Kidney (tissue), 14 donors: ENCODE measurements around the gene ABHD11. TPM values are rescaled to one million over a fixed set of nuclear protein-coding genes. Genes with fewer than 3 reads are reported as not detected.

Experiments
- DNase-seq, 5 donors: peaks; one replicate each; pipeline ENCODE4 v3.0.0-alpha.2; 2013 to 2020
- FAIRE-seq: peaks from 2 replicates; lab custom pipeline; 2012; peaks lifted over from hg19 to GRCh38; lab: Jason Lieb, UNC
- H3K27ac ChIP-seq, 2 donors: one replicate each; pipeline ENCODE4 v1.7.0; 2013; ENCODE audit warnings: low read depth in 2 of 2, low read length in 2 of 2, inconsistent platforms in 1 of 2
- H3K27me3 ChIP-seq: one replicate; pipeline ENCODE4 v1.7.1; 2013; ENCODE audit warnings: low read length, inconsistent platforms; ENCODE audit not compliant: control insufficient read depth, insufficient read depth
- H3K36me3 ChIP-seq, 3 donors: one replicate each; pipeline versions ENCODE4 v1.7.0 to v1.7.1; 2013; ENCODE audit warnings: low read length in 3 of 3, control low read depth in 1 of 3, inconsistent platforms in 1 of 3; ENCODE audit not compliant: insufficient read depth in 3 of 3, control insufficient read depth in 2 of 3
- H3K4me1 ChIP-seq, 3 donors: one replicate each; pipeline versions ENCODE4 v1.7.0 to v1.7.1; 2013; ENCODE audit warnings: low read length in 3 of 3, inconsistent platforms in 1 of 3, low read depth in 1 of 3; ENCODE audit not compliant: control insufficient read depth in 2 of 3, insufficient read depth in 2 of 3
- H3K4me3 ChIP-seq, 3 donors: one replicate each; pipeline versions ENCODE4 v1.7.0 to v1.8.1; 2013; ENCODE audit warnings: low read length in 3 of 3, control low read depth in 1 of 3, inconsistent platforms in 1 of 3
- H3K9ac ChIP-seq, 3 donors: one replicate each; pipeline versions ENCODE4 v1.7.0 to v1.7.1; 2013; ENCODE audit warnings: low read length in 3 of 3, control low read depth in 1 of 3, inconsistent platforms in 1 of 3
- H3K9me3 ChIP-seq, 3 donors: one replicate each; pipeline versions ENCODE4 v1.7.0 to v1.7.1; 2013; ENCODE audit warnings: low read length in 3 of 3, control low read depth in 1 of 3, inconsistent platforms in 1 of 3; ENCODE audit not compliant: control insufficient read depth in 2 of 3, insufficient read depth in 1 of 3
- CTCF ChIP-seq: IDR thresholded peaks from 3 replicates; pipeline ENCODE4 v1.5.1; 2012; ENCODE audit warnings: mild to moderate bottlenecking, moderate library complexity, borderline replicate concordance; ENCODE audit not compliant: insufficient read depth; ENCODE audit errors: extremely low read depth
- intact Hi-C: fragments of 100-400 bp; cut with DNase I; formaldehyde crosslinking; loops from one replicate; pipeline ENCODE4 v1.11.1; 2022
- polyA plus RNA-seq: library from polyadenylated mRNA; stranded (reverse); fragments of 350-450 nt; fragmentation: Illumina TruSeq; extraction: RNeasy Lipid Tissue Mini Kit (QIAGEN cat#74804); gene quantifications from one replicate; pipeline ENCODE4 v1.2.3, GENCODE V29; 2014; ENCODE audit warnings: low read depth, low replicate concordance; ENCODE audit not compliant: insufficient read depth
- total RNA-seq: library from RNA; stranded (reverse); fragmentation: NEBNext Ultra II Directional; extraction: Animal tissue kit (Norgen Biotek cat#: 25700); gene quantifications from one replicate; pipeline ENCODE4 v1.2.1, GENCODE V29; 2021
- donor health status: control.
- donor health status: control.
- donor health status: control.
- donor health status: control.
- donor health status: control.
- donor health status: DM: yes; HTN: yes; CAD: no.
- donor health status: Normal renal cell carcinoma (clear cell type).

The ABHD11 gene
- total and polyA plus RNA-seq, 2 donors from 2014 or later, result 55.3 to 95.7 TPM

GRCh38 chr7:73740212-73740611 is 1.6 kb upstream of the ABHD11 start:
- no peak for TF ChIP-seq CTCF

GRCh38 chr7:73739387-73739767 is 775 bp upstream of the ABHD11 start:
- Histone ChIP-seq H3K36me3 (peaks cover 0 to 6% (median 5%) of the 10 kb centered on the region in 3 donors), H3K27me3 (no peaks in the 10 kb centered on the region), H3K4me1 (peaks cover 4 to 26% (median 23%) of the 10 kb centered on the region in 3 donors), H3K27ac (peak overlapping the region; percentile 97 to 98), H3K9ac (peak overlapping the region; percentile 58 to 98 (median 74)), H3K9me3 (no peaks in the 10 kb centered on the region), H3K4me3 (peak overlapping the region; percentile 62 to 84 (median 72))
- TF ChIP-seq CTCF, result no peak
- intact Hi-C loops, result no loop called here
- peak in 2 of 5 donors; percentile 79 to 84 for DNase-seq
- FAIRE-seq, result no peak

More at GRCh38 chr7:73740212-73740611, 1.6 kb upstream of the ABHD11 start:
- Histone ChIP-seq H3K27me3 (no peaks in the 10 kb centered on the region), H3K9ac (no peak overlapping the region), H3K4me1 (peaks cover 4 to 23% (median 21%) of the 10 kb centered on the region in 3 donors), H3K4me3 (no peak overlapping the region), H3K9me3 (no peaks in the 10 kb centered on the region), H3K36me3 (peaks cover 0 to 6% (median 5%) of the 10 kb centered on the region in 3 donors), H3K27ac (peak overlapping the region; percentile 61 to 62)
- intact Hi-C loops, result no loop called here
- no peak for FAIRE-seq
- DNase-seq, result no peak

- no peak for FAIRE-seq
Observed at GRCh38 chr7:73738220-73738611, 386 bp downstream of the ABHD11 start.

More at GRCh38 chr7:73738220-73738611, 386 bp downstream of the ABHD11 start:
- Histone ChIP-seq H3K4me1 (peaks cover 4 to 23% (median 18%) of the 10 kb centered on the region in 3 donors), H3K27ac (peak overlapping the region; percentile 92), H3K9me3 (no peaks in the 10 kb centered on the region), H3K4me3 (peak overlapping the region; percentile 62 to 84 (median 82)), H3K9ac (peak overlapping the region; percentile 33 to 87 (median 73)), H3K36me3 (peaks cover 0 to 6% (median 5%) of the 10 kb centered on the region in 3 donors), H3K27me3 (no peaks in the 10 kb centered on the region)
- intact Hi-C loops, result no loop called here
- DNase-seq, result peak in 4 of 5 donors; percentile 76 to 91 (median 82)
- TF ChIP-seq CTCF, result no peak
